HepG2 (cell line): Measurements from ENCODE around the gene CD9. TPM values are rescaled to one million over a fixed set of nuclear protein-coding genes. Genes with fewer than 3 reads are reported as not detected.

Experiments used
- ATAC-seq: fragments of 200-7000 bp; cut with Tn5 transposase; 3 replicates; pipeline ENCODE4 v1.9.1; 2020; ENCODE audit warnings: mild to moderate bottlenecking, moderate library complexity
- BruUV-seq: library from RNA; stranded (reverse); fragments of 400-500 nt; replicated peaks from 2 replicates; lab custom pipeline; 2021; lab: Mats Ljungman, UMichigan
- CTCF ChIA-PET: fragments of 300-600 bp; formaldehyde crosslinking; extraction: SDS; loops from one replicate; lab custom pipeline; 2021; ENCODE audit warnings: low total read pairs, inconsistent platforms, low intra/inter-chr PET ratio; lab: Yijun Ruan, JAX
- POLR2A ChIA-PET: fragments of 350-600 bp; sonication (Branson Sonifier 250); formaldehyde crosslinking; loops from one replicate; lab custom pipeline; 2020; ENCODE audit warnings: antibody characterized with exemption, inconsistent platforms; lab: Yijun Ruan, JAX
- DNase-seq: peaks from one replicate; pipeline ENCODE4 v3.0.0-alpha.2; 2015; ENCODE audit warnings: low spot score
- FAIRE-seq: peaks from 3 replicates; lab custom pipeline; 2011; peaks lifted over from hg19 to GRCh38; lab: Jason Lieb, UNC
- H2AFZ ChIP-seq: one replicate; pipeline ENCODE4 v1.6.1; 2011; ENCODE audit warnings: low read length, inconsistent platforms
- H3K27ac ChIP-seq: fragments of 300-600 bp; 3 replicates; pipeline ENCODE4 v1.8.0; 2011; ENCODE audit warnings: mixed run types, mild to moderate bottlenecking, mixed read lengths, low read length, inconsistent platforms; ENCODE audit not compliant: insufficient read depth; ENCODE audit errors: extremely low read length
- H3K27me3 ChIP-seq, 2 experiments: fragments of 200-600 bp in 1 of 2; 2 replicates in 1 of 2; 3 replicates in 1 of 2; pipeline versions ENCODE4 v1.6.0 to v1.8.0; 2011; ENCODE audit warnings: low read length in 2 of 2, mild to moderate bottlenecking in 2 of 2, moderate library complexity in 2 of 2, inconsistent platforms in 1 of 2; ENCODE audit not compliant: insufficient read depth in 2 of 2, control insufficient read depth in 1 of 2
- H3K36me3 ChIP-seq, 2 experiments: fragments of 200-600 bp in 1 of 2; replicated peaks in 1 of 2; 2 replicates in 1 of 2; 3 replicates in 1 of 2; pipeline versions ENCODE4 v1.5.1 to v1.8.0; 2011; ENCODE audit warnings: low read length in 2 of 2, inconsistent platforms in 1 of 2; ENCODE audit not compliant: insufficient read depth in 2 of 2, control insufficient read depth in 1 of 2
- H3K4me1 ChIP-seq: 2 replicates; pipeline ENCODE4 v1.5.1; 2012; ENCODE audit warnings: low read length, inconsistent platforms; ENCODE audit not compliant: insufficient read depth
- H3K4me2 ChIP-seq: 2 replicates; pipeline ENCODE4 v1.6.0; 2011; ENCODE audit warnings: low read depth, low read length, inconsistent platforms
- H3K4me3 ChIP-seq, 3 experiments: fragments of 200-600 bp in 1 of 3; sonication (generic), shearing (Covaris generic) in 1 of 3; replicated peaks in 1 of 3; 2 replicates each; pipeline ENCODE4 v1.5.1; 2011 to 2016; ENCODE audit warnings: low read length in 3 of 3, inconsistent platforms in 2 of 3, low read depth in 2 of 3, mild to moderate bottlenecking in 2 of 3, control low read depth in 1 of 3, mixed read lengths in 1 of 3; ENCODE audit not compliant: insufficient read depth in 1 of 3
- H3K79me2 ChIP-seq: one replicate; pipeline ENCODE4 v1.6.1; 2011; ENCODE audit warnings: low read length, inconsistent platforms; ENCODE audit not compliant: insufficient read depth
- H3K9ac ChIP-seq: 2 replicates; pipeline ENCODE4 v1.6.0; 2011; ENCODE audit warnings: mild to moderate bottlenecking, low read depth, low read length, inconsistent platforms; ENCODE audit not compliant: insufficient read depth
- H3K9me3 ChIP-seq: 2 replicates; pipeline ENCODE4 v1.5.1; 2012; ENCODE audit warnings: mild to moderate bottlenecking, low read length
- H4K20me1 ChIP-seq: 2 replicates; pipeline ENCODE4 v1.6.0; 2011; ENCODE audit warnings: inconsistent platforms, mild to moderate bottlenecking, low read length, moderate library complexity; ENCODE audit not compliant: insufficient read depth
- CAMTA2 ChIP-seq: sonication (generic); formaldehyde crosslinking; IDR thresholded peaks from 2 replicates; pipeline ENCODE4 v1.4.0; 2020; ENCODE audit warnings: mild to moderate bottlenecking, missing genetic modification reagents, borderline replicate concordance
- MYC ChIP-seq: sonication (generic); formaldehyde crosslinking; IDR thresholded peaks from 2 replicates; pipeline ENCODE4 v1.9.0; 2021; ENCODE audit warnings: missing genetic modification reagents, borderline replicate concordance
- NPAS2 ChIP-seq: sonication (generic); formaldehyde crosslinking; IDR thresholded peaks from 2 replicates; pipeline ENCODE4 v1.8.0; 2022; ENCODE audit warnings: mild to moderate bottlenecking, missing genetic modification reagents, borderline replicate concordance
- PCBP2 ChIP-seq: fragments of 200-400 bp; formaldehyde crosslinking; optimal IDR thresholded peaks from 2 replicates; pipeline ENCODE3; 2018; ENCODE audit warnings: low read length, low read depth; ENCODE audit not compliant: poor library complexity, severe bottlenecking
- ZEB1 ChIP-seq: IDR thresholded peaks from 2 replicates; pipeline ENCODE4 v1.6.1; 2012; ENCODE audit warnings: mild to moderate bottlenecking, low read depth, inconsistent platforms; ENCODE audit not compliant: insufficient replicate concordance
- ZFYVE20 ChIP-seq: sonication (generic); formaldehyde crosslinking; IDR thresholded peaks from 2 replicates; pipeline ENCODE4 v1.8.0; 2023; ENCODE audit warnings: low read depth, mild to moderate bottlenecking, moderate library complexity, missing genetic modification reagents, borderline replicate concordance
- ZNF12 ChIP-seq: sonication (generic); formaldehyde crosslinking; IDR thresholded peaks from 2 replicates; pipeline ENCODE4 v1.5.0; 2020; ENCODE audit warnings: missing genetic modification reagents
- ZNF124 ChIP-seq: sonication (generic); formaldehyde crosslinking; IDR thresholded peaks from 2 replicates; pipeline ENCODE4 v1.4.0; 2020; ENCODE audit warnings: missing genetic modification reagents
- ZNF343 ChIP-seq: sonication (generic); formaldehyde crosslinking; IDR thresholded peaks from 2 replicates; pipeline ENCODE4 v1.4.0; 2020; ENCODE audit warnings: mild to moderate bottlenecking, missing genetic modification reagents
- ZNF350 ChIP-seq: sonication (generic); formaldehyde crosslinking; IDR thresholded peaks from 2 replicates; pipeline ENCODE4 v1.4.0; 2020; ENCODE audit warnings: mild to moderate bottlenecking, low read depth, missing genetic modification reagents, borderline replicate concordance
- ZSCAN25 ChIP-seq: sonication (generic); formaldehyde crosslinking; IDR thresholded peaks from 2 replicates; pipeline ENCODE4 v1.8.0; 2022; ENCODE audit warnings: mild to moderate bottlenecking, missing genetic modification reagents
- WGBS: methylation state at CpG from one replicate; pipeline ENCODE4 v1.1.6; 2017; ENCODE audit warnings: low lambda C conversion rate; 5-methylcytosine and 5-hydroxymethylcytosine counted together
- in situ Hi-C: cut with HindIII; loops from 2 replicates; pipeline ENCODE4 v1.10.0; 2017; ENCODE audit warnings: low pct_unique_long_range_greater_than_20kb; ENCODE audit not compliant: extremely low pct_ligation_motif_present
- intact Hi-C: fragments of 100-400 bp; cut with micrococcal nuclease; formaldehyde crosslinking; loops from one replicate; pipeline ENCODE4 v1.10.0; 2022; ENCODE audit not compliant: unreplicated experiment
- polyA plus RNA-seq, 8 experiments: library from polyadenylated mRNA; depleted of rRNA in 3 of 8; stranded (reverse) in 7 of 8; unstranded in 1 of 8; fragments of >200 nt; fragmentation: Illumina TruSeq in 4 of 8; extraction: Trizol in 4 of 8; gene quantifications; 2 replicates each; pipeline versions ENCODE4 v1.2.1 to v1.2.3, GENCODE V29; 2011 to 2016; ENCODE audit warnings: low read depth in 4 of 8, missing spikeins in 1 of 8, mixed read lengths in 1 of 8; ENCODE audit not compliant: insufficient read depth in 1 of 8
- total RNA-seq, 5 experiments: library from RNA; depleted of rRNA; stranded (reverse); fragments of >200 nt; fragmentation: Illumina TruSeq; extraction: Trizol; gene quantifications; 2 replicates each; pipeline ENCODE4 v1.2.3, GENCODE V29; 2016; ENCODE audit warnings: low read depth in 1 of 5
- TF ChIP-seq, protein P1 (sequence below): sonication (generic); formaldehyde crosslinking; IDR thresholded peaks from 2 replicates; pipeline ENCODE4 v1.4.0; 2020; ENCODE audit warnings: missing genetic modification reagents
- TF ChIP-seq, protein P2 (sequence below): sonication (generic); formaldehyde crosslinking; IDR thresholded peaks from 2 replicates; pipeline ENCODE4 v1.5.0; 2020; ENCODE audit warnings: mild to moderate bottlenecking, missing genetic modification reagents
- TF ChIP-seq, protein P3 (sequence below), 2 experiments: sonication (generic) in 1 of 2; formaldehyde crosslinking in 1 of 2; IDR thresholded peaks; 2 replicates each; pipeline versions ENCODE4 v1.4.0 to v1.6.1; 2018 to 2020; ENCODE audit warnings: missing genetic modification reagents in 2 of 2, borderline replicate concordance in 1 of 2, low read depth in 1 of 2, mild to moderate bottlenecking in 1 of 2, missing biosample characterization in 1 of 2

CD9 gene
- total and polyA plus RNA-seq, 2 of the 13 experiments (the other 11 are each of a cell fraction or from before 2014, with no cell fraction given), result 5.8 to 38.3 TPM

DNA sequence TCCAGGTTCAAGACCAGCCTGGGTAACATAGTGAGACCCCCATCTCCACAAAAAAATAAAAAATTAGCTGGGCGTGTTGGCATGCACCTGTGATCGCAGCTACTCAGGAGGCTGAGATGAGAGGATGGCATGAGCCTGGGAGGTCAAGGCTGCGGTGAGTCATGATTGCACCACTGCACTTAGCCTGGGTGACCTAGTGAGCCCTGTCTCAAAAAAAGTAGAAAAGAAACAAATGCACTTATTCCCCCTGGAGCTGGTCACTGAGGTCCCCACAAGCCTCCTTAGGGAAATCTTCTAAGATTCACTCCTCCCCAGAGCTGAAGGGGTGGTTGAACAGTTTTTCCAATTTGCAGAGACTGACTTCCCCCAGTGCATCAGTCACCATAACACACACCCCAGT is 1.6 kb downstream of the CD9 start (continued):
- TF ChIP-seq, protein P1, sequence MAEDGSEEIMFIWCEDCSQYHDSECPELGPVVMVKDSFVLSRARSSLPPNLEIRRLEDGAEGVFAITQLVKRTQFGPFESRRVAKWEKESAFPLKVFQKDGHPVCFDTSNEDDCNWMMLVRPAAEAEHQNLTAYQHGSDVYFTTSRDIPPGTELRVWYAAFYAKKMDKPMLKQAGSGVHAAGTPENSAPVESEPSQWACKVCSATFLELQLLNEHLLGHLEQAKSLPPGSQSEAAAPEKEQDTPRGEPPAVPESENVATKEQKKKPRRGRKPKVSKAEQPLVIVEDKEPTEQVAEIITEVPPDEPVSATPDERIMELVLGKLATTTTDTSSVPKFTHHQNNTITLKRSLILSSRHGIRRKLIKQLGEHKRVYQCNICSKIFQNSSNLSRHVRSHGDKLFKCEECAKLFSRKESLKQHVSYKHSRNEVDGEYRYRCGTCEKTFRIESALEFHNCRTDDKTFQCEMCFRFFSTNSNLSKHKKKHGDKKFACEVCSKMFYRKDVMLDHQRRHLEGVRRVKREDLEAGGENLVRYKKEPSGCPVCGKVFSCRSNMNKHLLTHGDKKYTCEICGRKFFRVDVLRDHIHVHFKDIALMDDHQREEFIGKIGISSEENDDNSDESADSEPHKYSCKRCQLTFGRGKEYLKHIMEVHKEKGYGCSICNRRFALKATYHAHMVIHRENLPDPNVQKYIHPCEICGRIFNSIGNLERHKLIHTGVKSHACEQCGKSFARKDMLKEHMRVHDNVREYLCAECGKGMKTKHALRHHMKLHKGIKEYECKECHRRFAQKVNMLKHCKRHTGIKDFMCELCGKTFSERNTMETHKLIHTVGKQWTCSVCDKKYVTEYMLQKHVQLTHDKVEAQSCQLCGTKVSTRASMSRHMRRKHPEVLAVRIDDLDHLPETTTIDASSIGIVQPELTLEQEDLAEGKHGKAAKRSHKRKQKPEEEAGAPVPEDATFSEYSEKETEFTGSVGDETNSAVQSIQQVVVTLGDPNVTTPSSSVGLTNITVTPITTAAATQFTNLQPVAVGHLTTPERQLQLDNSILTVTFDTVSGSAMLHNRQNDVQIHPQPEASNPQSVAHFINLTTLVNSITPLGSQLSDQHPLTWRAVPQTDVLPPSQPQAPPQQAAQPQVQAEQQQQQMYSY, result no peak
- TF ChIP-seq ZNF350 (CRISPR knock-in tag), result no peak
- TF ChIP-seq, protein P2, sequence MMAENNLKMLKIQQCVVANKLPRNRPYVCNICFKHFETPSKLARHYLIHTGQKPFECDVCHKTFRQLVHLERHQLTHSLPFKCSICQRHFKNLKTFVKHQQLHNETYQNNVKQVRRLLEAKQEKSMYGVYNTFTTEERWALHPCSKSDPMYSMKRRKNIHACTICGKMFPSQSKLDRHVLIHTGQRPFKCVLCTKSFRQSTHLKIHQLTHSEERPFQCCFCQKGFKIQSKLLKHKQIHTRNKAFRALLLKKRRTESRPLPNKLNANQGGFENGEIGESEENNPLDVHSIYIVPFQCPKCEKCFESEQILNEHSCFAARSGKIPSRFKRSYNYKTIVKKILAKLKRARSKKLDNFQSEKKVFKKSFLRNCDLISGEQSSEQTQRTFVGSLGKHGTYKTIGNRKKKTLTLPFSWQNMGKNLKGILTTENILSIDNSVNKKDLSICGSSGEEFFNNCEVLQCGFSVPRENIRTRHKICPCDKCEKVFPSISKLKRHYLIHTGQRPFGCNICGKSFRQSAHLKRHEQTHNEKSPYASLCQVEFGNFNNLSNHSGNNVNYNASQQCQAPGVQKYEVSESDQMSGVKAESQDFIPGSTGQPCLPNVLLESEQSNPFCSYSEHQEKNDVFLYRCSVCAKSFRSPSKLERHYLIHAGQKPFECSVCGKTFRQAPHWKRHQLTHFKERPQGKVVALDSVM (CRISPR knock-in tag), result peak; percentile 83
- TF ChIP-seq ZSCAN25 (CRISPR knock-in tag), result no peak
- no peak for TF ChIP-seq ZNF124 (CRISPR knock-in tag)
- TF ChIP-seq CAMTA2 (CRISPR knock-in tag), result no peak

DNA sequence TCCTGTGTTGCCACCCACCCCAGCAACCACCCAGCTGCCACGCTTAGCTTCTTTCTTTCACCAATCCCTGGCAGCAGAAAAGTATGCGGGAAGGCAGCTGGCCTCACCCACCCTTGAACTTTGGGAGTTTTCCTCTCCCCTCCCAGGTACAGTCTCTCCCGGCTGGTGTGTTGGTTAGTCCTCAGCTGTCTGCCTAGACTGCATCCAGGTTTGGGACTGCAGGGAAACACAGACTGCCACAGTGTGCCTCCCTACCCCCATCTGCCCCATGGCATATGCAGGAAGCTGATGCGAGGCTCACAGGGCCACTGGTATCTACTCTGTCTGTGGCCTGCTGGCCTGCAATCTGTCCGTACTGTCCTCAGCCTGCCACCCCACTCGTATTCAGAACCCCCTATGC is 2.1 kb downstream of the CD9 start:
- no peaks in the 10 kb centered on the region for H3K36me3 ChIP-seq
- peaks cover 9 to 48% of the 10 kb centered on the region in 2 experiments for H3K27me3 ChIP-seq
- no peak overlapping the region for H3K4me3 ChIP-seq
- intact Hi-C loops (no loop called here), in situ Hi-C loops (no loop called here)
- FAIRE-seq (no peak), ATAC-seq (no peak), DNase-seq (no peak)
- no peaks in the 10 kb centered on the region for H4K20me1 ChIP-seq
- no peaks in the 10 kb centered on the region for H3K79me2 ChIP-seq
- no peak overlapping the region for H3K27ac ChIP-seq
- ChIA-PET POLR2A (interaction anchor here (1.3 to 1.8 kb wide), 2 partner anchors 19 to 28 kb away, joined by 4 to 7 read pairs; no protein-coding TSS in a partner anchor), CTCF (no interaction called here)
- no peaks in the 10 kb centered on the region for H3K9me3 ChIP-seq
- peak overlapping the region; percentile 15; the same call in 1 of the 2 replicates for H3K4me2 ChIP-seq
- 46% methylated on average over 5 of the region's 6 CpGs for WGBS
- no peak overlapping the region for H2AFZ ChIP-seq
- no TSS peak for BruUV-seq
- peaks cover 53% of the 10 kb centered on the region for H3K4me1 ChIP-seq
- no peak overlapping the region for H3K9ac ChIP-seq
- TF ChIP-seq ZEB1 (no peak), PCBP2 (no peak), ZFYVE20 (CRISPR knock-in tag) (no peak), NPAS2 (no peak), ZNF343 (CRISPR knock-in tag) (no peak), ZNF12 (CRISPR knock-in tag) (no peak), MYC (CRISPR knock-in tag) (no peak)
- TF ChIP-seq, protein P3, sequence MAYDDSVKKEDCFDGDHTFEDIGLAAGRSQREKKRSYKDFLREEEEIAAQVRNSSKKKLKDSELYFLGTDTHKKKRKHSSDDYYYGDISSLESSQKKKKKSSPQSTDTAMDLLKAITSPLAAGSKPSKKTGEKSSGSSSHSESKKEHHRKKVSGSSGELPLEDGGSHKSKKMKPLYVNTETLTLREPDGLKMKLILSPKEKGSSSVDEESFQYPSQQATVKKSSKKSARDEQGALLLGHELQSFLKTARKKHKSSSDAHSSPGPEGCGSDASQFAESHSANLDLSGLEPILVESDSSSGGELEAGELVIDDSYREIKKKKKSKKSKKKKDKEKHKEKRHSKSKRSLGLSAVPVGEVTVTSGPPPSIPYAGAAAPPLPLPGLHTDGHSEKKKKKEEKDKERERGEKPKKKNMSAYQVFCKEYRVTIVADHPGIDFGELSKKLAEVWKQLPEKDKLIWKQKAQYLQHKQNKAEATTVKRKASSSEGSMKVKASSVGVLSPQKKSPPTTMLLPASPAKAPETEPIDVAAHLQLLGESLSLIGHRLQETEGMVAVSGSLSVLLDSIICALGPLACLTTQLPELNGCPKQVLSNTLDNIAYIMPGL (CRISPR knock-in tag; IDR thresholded peaks at IDR 0.05; ENCODE audit: borderline replicate concordance in 1 of 2, low read depth in 1 of 2), result no peak
